Endothelial cell of umbilical vein (primary cell): ENCODE measurements around the gene BRD1. TPM values are rescaled to one million over a fixed set of nuclear protein-coding genes. Genes with fewer than 3 reads are reported as not detected.

ENCODE experiments used
- BruUV-seq: library from RNA; stranded (reverse); fragments of 400-500 nt; replicated peaks from 2 replicates; lab custom pipeline; 2021; lab: Mats Ljungman, UMichigan
- CTCF ChIA-PET: fragments of 300-600, 350-600 bp; sonication (Branson Sonifier 250); formaldehyde crosslinking; loops from one replicate; lab custom pipeline; 2021; ENCODE audit warnings: antibody characterized with exemption, inconsistent platforms; lab: Charles Lee
- POLR2A ChIA-PET: fragments of 300-600, 350-600 bp; sonication (Branson Sonifier 250); formaldehyde crosslinking; loops from one replicate; lab custom pipeline; 2021; ENCODE audit warnings: antibody characterized with exemption, inconsistent platforms; lab: Charles Lee
- DNase-seq: peaks from one replicate; pipeline ENCODE4 v3.0.0-alpha.2; 2011; ENCODE audit warnings: low read depth, low spot score
- FAIRE-seq: peaks from 2 replicates; lab custom pipeline; 2011; peaks lifted over from hg19 to GRCh38; lab: Jason Lieb, UNC
- H2AFZ ChIP-seq: 2 replicates; pipeline ENCODE4 v1.6.0; 2012; ENCODE audit warnings: low read depth, low read length, control low read depth, inconsistent platforms
- H3K27ac ChIP-seq: 2 replicates; pipeline ENCODE4 v1.5.1; 2011; ENCODE audit warnings: low read depth, mild to moderate bottlenecking, control low read depth, low read length, moderate library complexity; ENCODE audit not compliant: insufficient read depth
- H3K27me3 ChIP-seq, 2 experiments: 2 replicates each; pipeline versions ENCODE4 v1.6.0 to v1.6.1; 2011; ENCODE audit warnings: low read length in 2 of 2, mixed read lengths in 1 of 2; ENCODE audit not compliant: control insufficient read depth in 2 of 2, insufficient read depth in 2 of 2
- H3K36me3 ChIP-seq, 2 experiments: 2 replicates in 1 of 2; 3 replicates in 1 of 2; pipeline ENCODE4 v1.5.1; 2011; ENCODE audit warnings: low read length in 2 of 2, mild to moderate bottlenecking in 1 of 2, moderate library complexity in 1 of 2; ENCODE audit not compliant: control insufficient read depth in 2 of 2, insufficient read depth in 2 of 2; ENCODE audit errors: extremely low read depth in 1 of 2
- H3K4me1 ChIP-seq: 3 replicates; pipeline ENCODE4 v1.5.1; 2011; ENCODE audit warnings: mild to moderate bottlenecking, low read length; ENCODE audit not compliant: control insufficient read depth, insufficient read depth; ENCODE audit errors: extremely low read depth
- H3K4me2 ChIP-seq: 2 replicates; pipeline ENCODE4 v1.6.1; 2011; ENCODE audit warnings: low read length, control low read depth, mixed read lengths; ENCODE audit not compliant: insufficient read depth
- H3K4me3 ChIP-seq, 3 experiments: fragments of 200-600 bp in 1 of 3; sonication (generic), shearing (Covaris generic) in 1 of 3; replicated peaks in 1 of 3; 2 replicates each; pipeline ENCODE4 v1.5.1; 2011 to 2016; ENCODE audit warnings: control low read depth in 3 of 3, low read length in 3 of 3, mild to moderate bottlenecking in 2 of 3, inconsistent platforms in 1 of 3, low read depth in 1 of 3, moderate library complexity in 1 of 3; ENCODE audit not compliant: insufficient read depth in 1 of 3
- H3K79me2 ChIP-seq: 2 replicates; pipeline ENCODE4 v1.6.0; 2012; ENCODE audit warnings: low read length, inconsistent platforms; ENCODE audit not compliant: control insufficient read depth, insufficient read depth
- H3K9ac ChIP-seq: replicated peaks from 2 replicates; pipeline ENCODE3; 2011; ENCODE audit warnings: low read length, control low read depth; ENCODE audit not compliant: insufficient read depth; ENCODE audit errors: extremely low read depth
- H3K9me1 ChIP-seq: replicated peaks from 3 replicates; pipeline ENCODE4 v1.6.0; 2011; ENCODE audit warnings: mild to moderate bottlenecking, low read length; ENCODE audit not compliant: control insufficient read depth, insufficient read depth; ENCODE audit errors: extremely low read depth
- H3K9me3 ChIP-seq: replicated peaks from 2 replicates; pipeline ENCODE4 v1.5.1; 2012; ENCODE audit warnings: low read length, inconsistent platforms; ENCODE audit not compliant: control insufficient read depth, insufficient read depth
- H4K20me1 ChIP-seq: replicated peaks from 2 replicates; pipeline ENCODE3; 2011; ENCODE audit warnings: mild to moderate bottlenecking, low read length; ENCODE audit not compliant: control insufficient read depth, insufficient read depth; ENCODE audit errors: extremely low read depth
- CTCF ChIP-seq, 2 donors: IDR thresholded peaks; 1 replicate in 1 of 2; 2 replicates in 1 of 2; pipeline ENCODE4 v1.5.1; 2011; ENCODE audit warnings: low read length in 2 of 2, mild to moderate bottlenecking in 2 of 2, moderate library complexity in 2 of 2, control low read depth in 1 of 2, inconsistent platforms in 1 of 2, low read depth in 1 of 2; ENCODE audit not compliant: insufficient read depth in 1 of 2; ENCODE audit errors: extremely low read depth in 1 of 2
- EZH2 ChIP-seq: IDR thresholded peaks from 2 replicates; pipeline ENCODE4 v1.6.1; 2012; ENCODE audit warnings: borderline replicate concordance, low read depth, mild to moderate bottlenecking, moderate library complexity, low read length, inconsistent platforms; ENCODE audit not compliant: severe bottlenecking
- FOS ChIP-seq: IDR thresholded peaks from 2 replicates; pipeline ENCODE4 v1.6.1; 2011; ENCODE audit warnings: mild to moderate bottlenecking, low read length, moderate library complexity, borderline replicate concordance; ENCODE audit not compliant: insufficient read depth
- GATA2 ChIP-seq: IDR thresholded peaks from 2 replicates; pipeline ENCODE4 v1.7.0; 2011; ENCODE audit warnings: low read depth, mild to moderate bottlenecking, moderate library complexity, mixed read lengths, low read length; ENCODE audit not compliant: insufficient read length, insufficient read depth
- JUN ChIP-seq: IDR thresholded peaks from 2 replicates; pipeline ENCODE4 v1.6.1; 2011; ENCODE audit warnings: borderline replicate concordance, low read depth; ENCODE audit not compliant: insufficient read length, insufficient read depth
- MAX ChIP-seq: IDR thresholded peaks from 2 replicates; pipeline ENCODE4 v1.6.1; 2011; ENCODE audit not compliant: insufficient read depth, insufficient read length
- MYC ChIP-seq: IDR thresholded peaks from one replicate; pipeline ENCODE4 v1.6.1; 2011; ENCODE audit warnings: mild to moderate bottlenecking, low read depth, low read length
- POLR2A ChIP-seq: IDR thresholded peaks from 2 replicates; pipeline ENCODE4 v1.6.1; 2012; ENCODE audit warnings: low read depth, mild to moderate bottlenecking, control low read depth, low read length
- POLR2AphosphoS5 ChIP-seq: IDR thresholded peaks from 2 replicates; pipeline ENCODE4 v1.6.1; 2012; ENCODE audit warnings: low read depth, mild to moderate bottlenecking, control low read depth, low read length, moderate library complexity; ENCODE audit not compliant: insufficient read depth
- dilution Hi-C: fragments of 300-500 bp; cut with MboI; formaldehyde crosslinking; loops from one replicate; pipeline ENCODE4 v1.15.0; 2019; ENCODE audit warnings: low sequenced_read_pairs; ENCODE audit not compliant: extremely low pct_ligation_motif_present
- intact Hi-C: fragments of 100-400 bp; cut with micrococcal nuclease; formaldehyde crosslinking; loops from one replicate; pipeline ENCODE4 v1.10.0; 2022
- polyA plus RNA-seq, 4 experiments: library from polyadenylated mRNA; depleted of rRNA in 3 of 4; stranded (reverse) in 3 of 4; unstranded in 1 of 4; fragments of >200 nt; gene quantifications; 2 replicates each; pipeline versions ENCODE4 v1.2.1 to v1.2.3, GENCODE V29; 2011 to 2012; ENCODE audit warnings: missing spikeins in 1 of 4
- total RNA-seq: library from RNA; stranded (reverse); gene quantifications from 2 replicates; pipeline ENCODE4 v1.2.3, GENCODE V29; 2021

BRD1 gene
- total and polyA plus RNA-seq, 2 donors (not counting 3 experiments of a cell fraction or from before 2014, with no cell fraction given), result 8.1 to 41.1 TPM

- no peak for DNase-seq
- intact Hi-C loops (no loop called here), dilution Hi-C loops (no loop called here)
- no peaks in the 10 kb centered on the region for H3K4me1 ChIP-seq
- no peak overlapping the region for H3K4me3 ChIP-seq
- H3K79me2 ChIP-seq, result no peaks in the 10 kb centered on the region
- ChIA-PET POLR2A (no interaction called here), CTCF (no interaction called here)
- FAIRE-seq, result no peak
- H3K4me2 ChIP-seq, result no peak overlapping the region
- no peaks in the 10 kb centered on the region for H3K9me1 ChIP-seq
- no peak overlapping the region for H3K27ac ChIP-seq
- H3K27me3 ChIP-seq, result peaks cover 0 to 2% of the 10 kb centered on the region in 2 experiments
- no peaks in the 10 kb centered on the region for H3K9me3 ChIP-seq
- H3K36me3 ChIP-seq, result no peaks in the 10 kb centered on the region
- no peak overlapping the region for H2AFZ ChIP-seq
- no peak overlapping the region for H3K9ac ChIP-seq
- TF ChIP-seq EZH2 (no peak), JUN (no peak), POLR2AphosphoS5 (no peak), CTCF (IDR thresholded peaks at IDR 0.05; ENCODE audit: extremely low read depth in 1 of 2, insufficient read depth in 1 of 2, low read depth in 1 of 2, low read length in 2 of 2) (no peak), POLR2A (no peak), MAX (no peak), FOS (no peak), GATA2 (no peak), MYC (no peak)
- no peaks in the 10 kb centered on the region for H4K20me1 ChIP-seq
- BruUV-seq, result no TSS peak
Measured at GRCh38 chr22:49749227-49749626, 78.4 kb downstream of the BRD1 start.
